Measurements from ENCODE around the gene IPO11. TPM values are rescaled to one million over a fixed set of nuclear protein-coding genes. Genes with fewer than 3 reads are reported as not detected.

The IPO11 gene
- total RNA-seq, 1 experiment from 2014 or later = 16.1 TPM

- no peaks in the 10 kb centered on the region for H4K20me1 ChIP-seq (ENCODE audit: low read length)
- peaks cover 3% of the 10 kb centered on the region; the same call in 1 of the 2 replicates for H3K36me3 ChIP-seq (ENCODE audit: low read depth, low read length)
- no peak for ATAC-seq
- no peaks in the 10 kb centered on the region for H3K9me2 ChIP-seq (replicated peaks; ENCODE audit: low read length)
- no peak overlapping the region for H3K4me2 ChIP-seq (ENCODE audit: low read length)
- ChIA-PET POLR2A (ENCODE audit: unreplicated experiment) (no interaction called here), CTCF (no interaction called here)
- H3F3A ChIP-seq (ENCODE audit: low read length, unreplicated experiment) = no peaks in the 10 kb centered on the region
- no peaks in the 10 kb centered on the region for H3K79me2 ChIP-seq (ENCODE audit: low read length)
- peaks cover 7% of the 10 kb centered on the region for H3K4me1 ChIP-seq (ENCODE audit: insufficient read depth, low read length)
- H3K9ac ChIP-seq (ENCODE audit: low read length) = no peak overlapping the region
- H3K27ac ChIP-seq (ENCODE audit: low read length) = no peak overlapping the region
- no peak overlapping the region for H2AFZ ChIP-seq (ENCODE audit: low read length)
- no peak for DNase-seq
- TF ChIP-seq EZH2 (IDR thresholded peaks at IDR 0.05; ENCODE audit: low read length, unreplicated experiment) (no peak), EZH2phosphoT487 (IDR thresholded peaks at IDR 0.05; ENCODE audit: borderline replicate concordance, low read length) (no peak)
- TF ChIP-seq, protein P1, sequence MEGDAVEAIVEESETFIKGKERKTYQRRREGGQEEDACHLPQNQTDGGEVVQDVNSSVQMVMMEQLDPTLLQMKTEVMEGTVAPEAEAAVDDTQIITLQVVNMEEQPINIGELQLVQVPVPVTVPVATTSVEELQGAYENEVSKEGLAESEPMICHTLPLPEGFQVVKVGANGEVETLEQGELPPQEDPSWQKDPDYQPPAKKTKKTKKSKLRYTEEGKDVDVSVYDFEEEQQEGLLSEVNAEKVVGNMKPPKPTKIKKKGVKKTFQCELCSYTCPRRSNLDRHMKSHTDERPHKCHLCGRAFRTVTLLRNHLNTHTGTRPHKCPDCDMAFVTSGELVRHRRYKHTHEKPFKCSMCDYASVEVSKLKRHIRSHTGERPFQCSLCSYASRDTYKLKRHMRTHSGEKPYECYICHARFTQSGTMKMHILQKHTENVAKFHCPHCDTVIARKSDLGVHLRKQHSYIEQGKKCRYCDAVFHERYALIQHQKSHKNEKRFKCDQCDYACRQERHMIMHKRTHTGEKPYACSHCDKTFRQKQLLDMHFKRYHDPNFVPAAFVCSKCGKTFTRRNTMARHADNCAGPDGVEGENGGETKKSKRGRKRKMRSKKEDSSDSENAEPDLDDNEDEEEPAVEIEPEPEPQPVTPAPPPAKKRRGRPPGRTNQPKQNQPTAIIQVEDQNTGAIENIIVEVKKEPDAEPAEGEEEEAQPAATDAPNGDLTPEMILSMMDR (conservative IDR thresholded peaks at IDR 0.05; ENCODE audit: low read depth, low read length) = no peak
- BruUV-seq (replicated peaks) = no TSS peak
- H3K27me3 ChIP-seq (ENCODE audit: low read length) = no peaks in the 10 kb centered on the region
- H3K4me3 ChIP-seq (ENCODE audit: low read length) = no peak overlapping the region
- H3K9me3 ChIP-seq (ENCODE audit: low read length) = no peaks in the 10 kb centered on the region
- intact Hi-C loops (cut with micrococcal nuclease) = no loop called here
Observed at GRCh38 chr5:62605638-62606037, 193.1 kb downstream of the IPO11 start.

- ChIA-PET POLR2A (ENCODE audit: unreplicated experiment) (no interaction called here), CTCF (no interaction called here)
- no peak overlapping the region for H3K9ac ChIP-seq (ENCODE audit: low read length)
- no peaks in the 10 kb centered on the region for H3K4me1 ChIP-seq (ENCODE audit: insufficient read depth, low read length)
- H3K9me3 ChIP-seq (ENCODE audit: low read length) = no peaks in the 10 kb centered on the region
- H4K20me1 ChIP-seq (ENCODE audit: low read length) = no peaks in the 10 kb centered on the region
- no peak for TF ChIP-seq EZH2 (IDR thresholded peaks at IDR 0.05; ENCODE audit: low read length, unreplicated experiment)
- TF ChIP-seq, protein P1 (conservative IDR thresholded peaks at IDR 0.05; ENCODE audit: low read depth, low read length) = no peak
- no peak for TF ChIP-seq EZH2phosphoT487 (IDR thresholded peaks at IDR 0.05; ENCODE audit: borderline replicate concordance, low read length)
- DNase-seq = no peak
- peak; percentile 22 for ATAC-seq
- H3K27me3 ChIP-seq (ENCODE audit: low read length) = no peaks in the 10 kb centered on the region
- H3K4me2 ChIP-seq (ENCODE audit: low read length) = no peak overlapping the region
- no peaks in the 10 kb centered on the region for H3F3A ChIP-seq (ENCODE audit: low read length, unreplicated experiment)
- no peaks in the 10 kb centered on the region for H3K79me2 ChIP-seq (ENCODE audit: low read length)
- no peak overlapping the region for H3K4me3 ChIP-seq (ENCODE audit: low read length)
- peaks cover 3% of the 10 kb centered on the region; the same call in 1 of the 2 replicates for H3K36me3 ChIP-seq (ENCODE audit: low read depth, low read length)
- H3K27ac ChIP-seq (ENCODE audit: low read length) = no peak overlapping the region
- no TSS peak for BruUV-seq (replicated peaks)
- intact Hi-C loops (cut with micrococcal nuclease) = no loop called here
- H3K9me2 ChIP-seq (replicated peaks; ENCODE audit: low read length) = no peaks in the 10 kb centered on the region
- H2AFZ ChIP-seq (ENCODE audit: low read length) = no peak overlapping the region
Observed at GRCh38 chr5:62606878-62607277, 194.3 kb downstream of the IPO11 start.

DNA sequence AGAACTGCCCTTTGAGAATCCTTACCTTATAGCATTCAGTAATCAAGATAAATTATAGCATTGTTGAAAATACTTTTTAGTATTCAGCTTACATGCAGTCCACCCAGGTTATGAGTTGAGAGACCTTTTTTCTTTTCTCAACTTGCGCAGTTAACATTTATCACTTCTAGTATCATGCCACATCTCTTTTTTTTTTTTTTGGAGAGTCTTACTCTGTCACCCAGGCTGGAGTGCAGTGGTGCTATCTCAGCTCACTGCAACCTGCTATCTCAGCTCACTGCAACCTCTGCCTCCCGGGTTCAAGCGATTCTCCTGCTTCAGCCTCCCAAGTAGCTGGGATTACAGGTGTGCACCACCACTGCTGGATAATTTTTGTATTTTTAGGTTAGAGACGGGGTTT lies 195.1 kb downstream of the IPO11 start:
- no peaks in the 10 kb centered on the region for H4K20me1 ChIP-seq (ENCODE audit: low read length)
- no peaks in the 10 kb centered on the region for H3K27me3 ChIP-seq (ENCODE audit: low read length)
- H3K4me1 ChIP-seq (ENCODE audit: insufficient read depth, low read length) = no peaks in the 10 kb centered on the region
- no TSS peak for BruUV-seq (replicated peaks)
- CTCF ChIA-PET = no interaction called here
- no peak overlapping the region for H3K4me3 ChIP-seq (ENCODE audit: low read length)
- no peaks in the 10 kb centered on the region for H3K9me2 ChIP-seq (replicated peaks; ENCODE audit: low read length)
- H3K9me3 ChIP-seq (ENCODE audit: low read length) = no peaks in the 10 kb centered on the region
- H3K4me2 ChIP-seq (ENCODE audit: low read length) = no peak overlapping the region
- peaks cover 2% of the 10 kb centered on the region; the same call in 1 of the 2 replicates for H3K36me3 ChIP-seq (ENCODE audit: low read depth, low read length)
- POLR2A ChIA-PET (ENCODE audit: unreplicated experiment) = no interaction called here
- intact Hi-C loops (cut with micrococcal nuclease) = no loop called here
- H2AFZ ChIP-seq (ENCODE audit: low read length) = no peak overlapping the region
- ATAC-seq = no peak
- H3K27ac ChIP-seq (ENCODE audit: low read length) = no peak overlapping the region
- DNase-seq = no peak
- H3K79me2 ChIP-seq (ENCODE audit: low read length) = no peaks in the 10 kb centered on the region
- no peaks in the 10 kb centered on the region for H3F3A ChIP-seq (ENCODE audit: low read length, unreplicated experiment)
- no peak for TF ChIP-seq EZH2phosphoT487 (IDR thresholded peaks at IDR 0.05; ENCODE audit: borderline replicate concordance, low read length)
- no peak for TF ChIP-seq EZH2 (IDR thresholded peaks at IDR 0.05; ENCODE audit: low read length, unreplicated experiment)
- TF ChIP-seq, protein P1 (conservative IDR thresholded peaks at IDR 0.05; ENCODE audit: low read depth, low read length) = no peak
- no peak overlapping the region for H3K9ac ChIP-seq (ENCODE audit: low read length)
